Astrocyte (in vitro differentiated cells and primary cell): ENCODE data around the gene BICD1.

Experiments used
- CTCF ChIP-seq: IDR thresholded peaks from 2 replicates; pipeline ENCODE4 v1.5.1; 2011; ENCODE audit warnings: low read depth, mild to moderate bottlenecking, inconsistent platforms, low read length, moderate library complexity; ENCODE audit not compliant: insufficient read depth
- EZH2 ChIP-seq: IDR thresholded peaks from 2 replicates; pipeline ENCODE4 v1.6.1; 2012; ENCODE audit warnings: mild to moderate bottlenecking, low read length, inconsistent platforms; ENCODE audit not compliant: insufficient read depth

- TF ChIP-seq CTCF (no peak), EZH2 (no peak)
Observed at GRCh38 chr12:32179011-32179395, 72.4 kb downstream of the BICD1 start.
